HCT116 (cell line): ENCODE results near the gene MYCBP. TPM values are rescaled to one million over a fixed set of nuclear protein-coding genes. Genes with fewer than 3 reads are reported as not detected.
A peak's percentile ranks its signal among the peaks of the same experiment; 100 is the strongest.

ENCODE experiments used
- ATAC-seq: fragments of 200-7000 bp; cut with Tn5 transposase; 2 replicates; pipeline ENCODE4 v1.9.1; 2020; ENCODE audit warnings: mild to moderate bottlenecking, moderate library complexity
- BruUV-seq: library from RNA; stranded (reverse); fragments of 400-500 nt; replicated peaks from 2 replicates; lab custom pipeline; 2021; lab: Mats Ljungman, UMichigan
- CTCF ChIA-PET: fragments of 300-600 bp; sonication (Branson Sonifier 250); formaldehyde crosslinking; loops from one replicate; lab custom pipeline; 2021; ENCODE audit warnings: antibody characterized with exemption; lab: Charles Lee
- POLR2A ChIA-PET: fragments of 300-600, 350-600 bp; sonication (Branson Sonifier 250); formaldehyde crosslinking; loops from one replicate; lab custom pipeline; 2021; ENCODE audit warnings: antibody characterized with exemption; lab: Charles Lee
- RAD21 ChIA-PET, 2 experiments: fragments of 300-600 bp; sonication (Branson Sonifier 250); formaldehyde crosslinking; loops; one replicate each; lab custom pipeline; 2023; ENCODE audit warnings: low total read pairs in 2 of 2; ENCODE audit not compliant: uncharacterized antibody in 2 of 2, unreplicated experiment in 2 of 2, low non-redundant PET in 1 of 2; lab: Charles Lee
- DNase-seq: peaks from one replicate; pipeline ENCODE4 v3.0.0-alpha.2; 2010; ENCODE audit warnings: low read depth, low spot score
- H2AFZ ChIP-seq: fragments of 200-600 bp; shearing (Covaris generic), sonication (generic); 2 replicates; pipeline ENCODE4 v1.6.1; 2017; ENCODE audit warnings: low read depth, mixed run types, mixed read lengths, antibody characterized with exemption, low read length; ENCODE audit not compliant: poor library complexity, severe bottlenecking
- H3K27ac ChIP-seq: 2 replicates; pipeline ENCODE4 v1.5.1; 2012; ENCODE audit warnings: low read depth, low read length
- H3K27me3 ChIP-seq: fragments of 200-600 bp; sonication (generic); 2 replicates; pipeline ENCODE4 v1.6.1; 2016; ENCODE audit warnings: mixed run types, low read length, mixed read lengths; ENCODE audit not compliant: insufficient read depth
- H3K36me3 ChIP-seq, 2 experiments: fragments of 200-500 bp in 1 of 2; fragments of 200-600 bp in 1 of 2; sonication (Bioruptor generic) in 1 of 2; sonication (generic) in 1 of 2; 2 replicates each; pipeline versions ENCODE4 v1.5.1 to v1.6.1; 2014 to 2016; ENCODE audit warnings: low read length in 2 of 2, inconsistent platforms in 1 of 2, mixed read lengths in 1 of 2, mixed run types in 1 of 2; ENCODE audit not compliant: insufficient read depth in 2 of 2, control insufficient read depth in 1 of 2
- H3K4me1 ChIP-seq, 2 experiments: fragments of 200-600 bp in 1 of 2; sonication (generic) in 1 of 2; 2 replicates each; pipeline versions ENCODE4 v1.5.1 to v1.6.1; 2012 to 2017; ENCODE audit warnings: low read length in 2 of 2, inconsistent platforms in 1 of 2, mild to moderate bottlenecking in 1 of 2, mixed read lengths in 1 of 2, mixed run types in 1 of 2, moderate library complexity in 1 of 2; ENCODE audit not compliant: insufficient read depth in 2 of 2, control insufficient read depth in 1 of 2
- H3K4me2 ChIP-seq: fragments of 200-600 bp; sonication (generic); 2 replicates; pipeline ENCODE4 v1.6.1; 2017; ENCODE audit warnings: mixed run types, low read length, mixed read lengths
- H3K4me3 ChIP-seq, 2 experiments: fragments of 200-600 bp in 1 of 2; sonication (generic) in 1 of 2; replicated peaks in 1 of 2; 2 replicates each; pipeline ENCODE4 v1.5.1; 2011 to 2016; ENCODE audit warnings: low read length in 2 of 2, control low read depth in 1 of 2, low read depth in 1 of 2, mild to moderate bottlenecking in 1 of 2, mixed read lengths in 1 of 2, mixed run types in 1 of 2
- H3K79me2 ChIP-seq: fragments of 200-600 bp; sonication (generic); 2 replicates; pipeline ENCODE4 v1.6.1; 2017; ENCODE audit warnings: mild to moderate bottlenecking, mixed run types, low read length, moderate library complexity, mixed read lengths; ENCODE audit not compliant: insufficient read depth
- H3K9ac ChIP-seq: fragments of 200-600 bp; sonication (generic); 2 replicates; pipeline ENCODE4 v1.6.1; 2016; ENCODE audit warnings: low read length, mixed read lengths
- H3K9me2 ChIP-seq: fragments of 200-600 bp; sonication (generic), shearing (Covaris generic); 2 replicates; pipeline ENCODE4 v1.6.1; 2017; ENCODE audit warnings: mixed run types, mild to moderate bottlenecking, moderate library complexity; ENCODE audit not compliant: insufficient read depth
- H3K9me3 ChIP-seq, 2 experiments: fragments of 200-500 bp in 1 of 2; fragments of 200-600 bp in 1 of 2; sonication (Bioruptor generic) in 1 of 2; sonication (generic) in 1 of 2; 2 replicates each; pipeline ENCODE4 v1.6.1; 2014 to 2017; ENCODE audit warnings: low read length in 2 of 2, mixed read lengths in 2 of 2, inconsistent platforms in 1 of 2, low read depth in 1 of 2, mild to moderate bottlenecking in 1 of 2, mixed run types in 1 of 2, moderate library complexity in 1 of 2; ENCODE audit not compliant: control insufficient read depth in 1 of 2, insufficient read depth in 1 of 2
- H4K20me1 ChIP-seq: fragments of 200-600 bp; sonication (generic), shearing (Covaris generic); 2 replicates; pipeline ENCODE4 v1.6.1; 2017; ENCODE audit warnings: mixed run types, mild to moderate bottlenecking, moderate library complexity; ENCODE audit not compliant: insufficient read depth
- CEBPB ChIP-seq: IDR thresholded peaks from 2 replicates; pipeline ENCODE4 v1.6.1; 2012; ENCODE audit warnings: low read depth
- EGR1 ChIP-seq: IDR thresholded peaks from 2 replicates; pipeline ENCODE4 v1.6.1; 2012; ENCODE audit warnings: low read depth
- FOSL1 ChIP-seq: IDR thresholded peaks from 2 replicates; pipeline ENCODE4 v1.6.1; 2012; ENCODE audit warnings: low read depth
- RAD21 ChIP-seq: IDR thresholded peaks from 2 replicates; pipeline ENCODE4 v1.6.1; 2012; ENCODE audit warnings: low read depth, mild to moderate bottlenecking
- SRF ChIP-seq: IDR thresholded peaks from 2 replicates; pipeline ENCODE4 v1.6.1; 2012; ENCODE audit warnings: low read depth
- TCF7L2 ChIP-seq: IDR thresholded peaks from 2 replicates; pipeline ENCODE4 v1.7.0; 2011; ENCODE audit warnings: borderline replicate concordance, inconsistent platforms; ENCODE audit not compliant: insufficient read depth, insufficient read length; ENCODE audit errors: extremely low read depth
- YY1 ChIP-seq: IDR thresholded peaks from 2 replicates; pipeline ENCODE4 v1.6.1; 2011; ENCODE audit warnings: low read length, low read depth, moderate library complexity, mild to moderate bottlenecking; ENCODE audit not compliant: insufficient replicate concordance; ENCODE audit errors: extremely low read depth
- intact Hi-C: fragments of 100-400 bp; cut with micrococcal nuclease; formaldehyde crosslinking; loops from 2 replicates; pipeline ENCODE4 v1.10.0; 2022
- total RNA-seq: library from RNA; stranded (reverse); gene quantifications from one replicate; pipeline ENCODE4 v1.2.1, GENCODE V29; 2021; ENCODE audit not compliant: unreplicated experiment
- TF ChIP-seq, protein P1 (sequence below): IDR thresholded peaks from 2 replicates; pipeline ENCODE4 v1.6.1; 2011; ENCODE audit warnings: mild to moderate bottlenecking, low read length, moderate library complexity; ENCODE audit not compliant: insufficient replicate concordance; ENCODE audit errors: extremely low read depth
- TF ChIP-seq, protein P2 (sequence below): IDR thresholded peaks from 2 replicates; pipeline ENCODE4 v1.6.1; 2012

MYCBP gene
- total RNA-seq, 1 experiment from 2014 or later, result 40.2 TPM

GRCh38 chr1:38817267-38818174 is 55.6 kb downstream of the MYCBP start:
- DNase-seq (no peak), ATAC-seq (peak; percentile 41)
- ChIA-PET CTCF (no interaction called here), RAD21 (no interaction called here), POLR2A (no interaction called here)
- H2AFZ ChIP-seq, result peak overlapping the region; percentile 88
- H3K27me3 ChIP-seq, result peaks cover 16% of the 10 kb centered on the region; the same call in 1 of the 2 replicates
- no peaks in the 10 kb centered on the region for H3K36me3 ChIP-seq
- no peaks in the 10 kb centered on the region for H3K79me2 ChIP-seq
- intact Hi-C loops, result loop anchor here (5.0 kb wide), 2 partner anchors 210 to 790 kb away; no protein-coding TSS in a partner anchor
- no peaks in the 10 kb centered on the region for H3K9me2 ChIP-seq
- no TSS peak for BruUV-seq
- H3K4me2 ChIP-seq, result peak overlapping the region; percentile 76
- no peaks in the 10 kb centered on the region for H4K20me1 ChIP-seq
- no peak overlapping the region for H3K27ac ChIP-seq
- H3K4me3 ChIP-seq, result no peak overlapping the region
- H3K4me1 ChIP-seq, result peaks cover 0 to 5% of the 10 kb centered on the region in 2 experiments; a peak in 2 of 4 replicates
- H3K9me3 ChIP-seq, result no peaks in the 10 kb centered on the region
- H3K9ac ChIP-seq, result no peak overlapping the region
- TF ChIP-seq, protein P1, sequence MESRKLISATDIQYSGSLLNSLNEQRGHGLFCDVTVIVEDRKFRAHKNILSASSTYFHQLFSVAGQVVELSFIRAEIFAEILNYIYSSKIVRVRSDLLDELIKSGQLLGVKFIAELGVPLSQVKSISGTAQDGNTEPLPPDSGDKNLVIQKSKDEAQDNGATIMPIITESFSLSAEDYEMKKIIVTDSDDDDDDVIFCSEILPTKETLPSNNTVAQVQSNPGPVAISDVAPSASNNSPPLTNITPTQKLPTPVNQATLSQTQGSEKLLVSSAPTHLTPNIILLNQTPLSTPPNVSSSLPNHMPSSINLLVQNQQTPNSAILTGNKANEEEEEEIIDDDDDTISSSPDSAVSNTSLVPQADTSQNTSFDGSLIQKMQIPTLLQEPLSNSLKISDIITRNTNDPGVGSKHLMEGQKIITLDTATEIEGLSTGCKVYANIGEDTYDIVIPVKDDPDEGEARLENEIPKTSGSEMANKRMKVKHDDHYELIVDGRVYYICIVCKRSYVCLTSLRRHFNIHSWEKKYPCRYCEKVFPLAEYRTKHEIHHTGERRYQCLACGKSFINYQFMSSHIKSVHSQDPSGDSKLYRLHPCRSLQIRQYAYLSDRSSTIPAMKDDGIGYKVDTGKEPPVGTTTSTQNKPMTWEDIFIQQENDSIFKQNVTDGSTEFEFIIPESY, result no peak
- TF ChIP-seq FOSL1, result no peak
- no peak for TF ChIP-seq SRF
- no peak for TF ChIP-seq CEBPB
- TF ChIP-seq EGR1, result no peak
- TF ChIP-seq, protein P2, sequence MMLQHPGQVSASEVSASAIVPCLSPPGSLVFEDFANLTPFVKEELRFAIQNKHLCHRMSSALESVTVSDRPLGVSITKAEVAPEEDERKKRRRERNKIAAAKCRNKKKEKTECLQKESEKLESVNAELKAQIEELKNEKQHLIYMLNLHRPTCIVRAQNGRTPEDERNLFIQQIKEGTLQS, result no peak
- TF ChIP-seq TCF7L2, result no peak
- TF ChIP-seq YY1, result no peak
- TF ChIP-seq RAD21, result no peak
- TF ChIP-seq, all 23 proteins: peak for 0
